Measurements from ENCODE around the gene SPTAN1.

SPTAN1 gene

GRCh38 chr9:128532581-128532980 is 19.8 kb upstream of the SPTAN1 start:
- H3K4me2 ChIP-seq (ENCODE audit: low read length) = no peak overlapping the region
- H3K36me3 ChIP-seq (ENCODE audit: insufficient read depth, low read length) = peaks cover 68% of the 10 kb centered on the region
- no peak overlapping the region for H3K9ac ChIP-seq (ENCODE audit: low read length)

DNA sequence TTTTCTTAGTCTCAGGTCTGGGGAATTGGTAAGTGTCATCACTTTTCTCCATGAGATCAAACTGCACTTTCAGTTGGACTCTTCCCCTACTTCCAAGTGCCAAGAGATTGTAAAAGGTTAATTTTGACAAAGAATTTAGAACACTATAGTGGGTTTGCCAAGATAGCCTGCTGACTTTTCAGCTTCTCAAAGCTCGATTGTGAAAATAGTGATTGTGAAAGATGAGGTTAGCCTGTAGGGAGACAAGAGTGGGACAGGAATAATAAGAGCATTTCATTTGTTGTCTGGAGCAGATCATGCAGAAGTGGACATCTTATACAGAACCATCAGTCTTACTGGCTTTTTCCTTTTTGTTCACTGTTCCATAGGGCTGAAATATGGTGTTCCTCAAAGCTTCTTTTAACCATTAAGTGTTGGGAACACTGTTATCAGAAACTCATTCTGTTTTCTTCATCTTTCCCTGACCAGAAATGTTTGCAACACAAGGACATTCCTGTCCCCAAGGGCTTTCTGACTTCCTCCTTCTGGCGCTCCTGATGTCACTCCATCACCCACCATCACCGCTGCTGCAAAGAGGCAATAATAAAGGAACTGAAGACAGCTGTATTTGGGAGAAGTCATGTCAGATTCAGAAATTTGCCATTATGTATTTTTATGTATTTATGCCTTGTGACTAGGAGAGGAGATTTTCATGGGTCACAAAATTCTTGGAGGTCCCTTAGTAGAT is 11.6 kb upstream of the SPTAN1 start:
- Histone ChIP-seq H3K4me2 (ENCODE audit: low read length) (no peak overlapping the region), H3K4me3 (ENCODE audit: low read depth, low read length, poor library complexity, severe bottlenecking) (no peak overlapping the region), H3K9ac (ENCODE audit: low read length) (no peak overlapping the region), H3K4me1 (ENCODE audit: insufficient read depth, low read length, severe bottlenecking) (no peaks in the 10 kb centered on the region), H4K20me1 (ENCODE audit: insufficient read depth, low read length) (no peaks in the 10 kb centered on the region), H2AFZ (ENCODE audit: low read length) (no peak overlapping the region), H3K9me3 (ENCODE audit: low read length) (no peaks in the 10 kb centered on the region), H3K27ac (ENCODE audit: low read depth, low read length, poor library complexity, severe bottlenecking) (no peak overlapping the region), H3K79me2 (ENCODE audit: insufficient read depth, low read length) (no peaks in the 10 kb centered on the region), H3K27me3 (ENCODE audit: insufficient read depth, low read length) (no peaks in the 10 kb centered on the region), H3K36me3 (ENCODE audit: insufficient read depth, low read length) (peaks cover 62% of the 10 kb centered on the region), H3K9me2 (ENCODE audit: low read depth, low read length) (no peaks in the 10 kb centered on the region), H3F3A (ENCODE audit: insufficient read depth, low read length) (no peaks in the 10 kb centered on the region)
- TF ChIP-seq EZH2 (IDR thresholded peaks at IDR 0.05; ENCODE audit: borderline replicate concordance, low read length) (no peak), CTCF (IDR thresholded peaks at IDR 0.05; ENCODE audit: low read length) (no peak)

More at GRCh38 chr9:128532581-128532980, 19.8 kb upstream of the SPTAN1 start:
- H3K9me2 ChIP-seq (ENCODE audit: low read depth, low read length) = no peaks in the 10 kb centered on the region
- no peaks in the 10 kb centered on the region for H3F3A ChIP-seq (ENCODE audit: insufficient read depth, low read length)
- no peaks in the 10 kb centered on the region for H3K9me3 ChIP-seq (ENCODE audit: low read length)
- no peak overlapping the region for H2AFZ ChIP-seq (ENCODE audit: low read length)
- no peaks in the 10 kb centered on the region for H3K79me2 ChIP-seq (ENCODE audit: insufficient read depth, low read length)
- H3K27me3 ChIP-seq (ENCODE audit: insufficient read depth, low read length) = no peaks in the 10 kb centered on the region
- no peak overlapping the region for H3K4me3 ChIP-seq (ENCODE audit: low read depth, low read length, poor library complexity, severe bottlenecking)
- no peaks in the 10 kb centered on the region for H4K20me1 ChIP-seq (ENCODE audit: insufficient read depth, low read length)
- no peak overlapping the region for H3K27ac ChIP-seq (ENCODE audit: low read depth, low read length, poor library complexity, severe bottlenecking)
- H3K4me1 ChIP-seq (ENCODE audit: insufficient read depth, low read length, severe bottlenecking) = no peaks in the 10 kb centered on the region
- TF ChIP-seq EZH2 (IDR thresholded peaks at IDR 0.05; ENCODE audit: borderline replicate concordance, low read length) (no peak), CTCF (IDR thresholded peaks at IDR 0.05; ENCODE audit: low read length) (no peak)

DNA sequence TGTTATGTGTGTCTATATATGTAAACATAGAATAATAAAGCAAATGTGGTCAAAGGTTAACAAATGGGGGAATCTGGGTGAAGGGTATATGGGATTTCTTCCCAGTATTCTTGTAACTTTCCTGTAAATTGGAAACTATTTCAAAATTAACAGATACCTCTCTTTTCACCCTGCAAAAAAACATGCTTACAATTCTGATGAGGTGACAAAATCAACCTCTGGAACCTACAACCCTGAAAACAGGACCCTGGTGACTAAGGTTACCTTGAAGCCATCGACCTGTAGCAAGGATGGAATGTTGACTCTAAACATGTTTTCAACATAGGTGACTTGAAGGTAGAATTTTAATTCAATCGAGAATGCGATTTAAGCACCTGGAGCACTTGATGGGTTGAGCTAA is 5.9 kb upstream of the SPTAN1 start:
- Histone ChIP-seq H3K9me3 (ENCODE audit: low read length) (no peaks in the 10 kb centered on the region), H2AFZ (ENCODE audit: low read length) (no peak overlapping the region), H3K27me3 (ENCODE audit: insufficient read depth, low read length) (no peaks in the 10 kb centered on the region), H3K9me2 (ENCODE audit: low read depth, low read length) (no peaks in the 10 kb centered on the region), H3K4me1 (ENCODE audit: insufficient read depth, low read length, severe bottlenecking) (peaks cover 5% of the 10 kb centered on the region), H4K20me1 (ENCODE audit: insufficient read depth, low read length) (no peaks in the 10 kb centered on the region), H3K79me2 (ENCODE audit: insufficient read depth, low read length) (no peaks in the 10 kb centered on the region), H3K36me3 (ENCODE audit: insufficient read depth, low read length) (peaks cover 10% of the 10 kb centered on the region; the same call in 1 of the 2 replicates), H3F3A (ENCODE audit: insufficient read depth, low read length) (no peaks in the 10 kb centered on the region), H3K27ac (ENCODE audit: low read depth, low read length, poor library complexity, severe bottlenecking) (no peak overlapping the region), H3K4me3 (ENCODE audit: low read depth, low read length, poor library complexity, severe bottlenecking) (no peak overlapping the region), H3K9ac (ENCODE audit: low read length) (no peak overlapping the region), H3K4me2 (ENCODE audit: low read length) (no peak overlapping the region)
- TF ChIP-seq CTCF (IDR thresholded peaks at IDR 0.05; ENCODE audit: low read length) = no peak
- no peak for TF ChIP-seq EZH2 (IDR thresholded peaks at IDR 0.05; ENCODE audit: borderline replicate concordance, low read length)

All from OCI-LY1 (cell line).